Hematopoietic multipotent progenitor cell treated with erythropoietin and hydrocortisone succinate and interleukin-3 and kit ligand, for 8 days (in vitro differentiated cells): ENCODE results near the gene PPP1R7.

Experiments
- DNase-seq: peaks from one replicate; pipeline ENCODE4 v3.0.0-alpha.2; 2015

PPP1R7 gene

GRCh38 chr2:241121008-241121407 lies 29.3 kb upstream of the PPP1R7 start:
- DNase-seq, result no peak

- no peak for DNase-seq
Measured at GRCh38 chr2:241122376-241123002, 27.8 kb upstream of the PPP1R7 start.

GRCh38 chr2:241123816-241124536 lies 26.3 kb upstream of the PPP1R7 start:
- DNase-seq, result peak; percentile 14

GRCh38 chr2:241125626-241126025 lies 24.6 kb upstream of the PPP1R7 start:
- DNase-seq, result no peak

- no peak for DNase-seq
Measured at GRCh38 chr2:241126201-241126611, 24.1 kb upstream of the PPP1R7 start.

- no peak for DNase-seq
Measured at GRCh38 chr2:241126771-241127202, 23.5 kb upstream of the PPP1R7 start.

- DNase-seq, result no peak
Measured at GRCh38 chr2:241128266-241128665, 22.0 kb upstream of the PPP1R7 start.

GRCh38 chr2:241129086-241129871 lies 21.0 kb upstream of the PPP1R7 start:
- DNase-seq, result no peak

GRCh38 chr2:241130316-241130715 lies 20.0 kb upstream of the PPP1R7 start:
- DNase-seq, result no peak

- DNase-seq, result no peak
Measured at GRCh38 chr2:241131531-241131930, 18.7 kb upstream of the PPP1R7 start.

- peak; percentile 52 for DNase-seq
Measured at GRCh38 chr2:241132538-241133435, 17.5 kb upstream of the PPP1R7 start.

GRCh38 chr2:241133436-241133820 lies 16.8 kb upstream of the PPP1R7 start:
- DNase-seq, result no peak

GRCh38 chr2:241134711-241135110 lies 15.6 kb upstream of the PPP1R7 start:
- DNase-seq, result no peak

GRCh38 chr2:241135737-241136136 lies 14.5 kb upstream of the PPP1R7 start:
- DNase-seq, result no peak

- DNase-seq, result no peak
Measured at GRCh38 chr2:241136191-241136590, 14.1 kb upstream of the PPP1R7 start.

GRCh38 chr2:241136661-241137260 lies 13.5 kb upstream of the PPP1R7 start:
- no peak for DNase-seq

- DNase-seq, result no peak
Measured at GRCh38 chr2:241137276-241138190, 12.7 kb upstream of the PPP1R7 start.

- no peak for DNase-seq
Measured at GRCh38 chr2:241138471-241138870, 11.8 kb upstream of the PPP1R7 start.

GRCh38 chr2:241139531-241140444 lies 10.5 kb upstream of the PPP1R7 start:
- DNase-seq, result no peak

GRCh38 chr2:241140445-241140840 lies 9.8 kb upstream of the PPP1R7 start:
- no peak for DNase-seq
